ENCODE measurements around the gene POLR3B.
"Not testable (repeated sequence)": the region's sequence is repeated elsewhere in the genome, so short reads cannot be mapped to it uniquely, and the experiment has no call there.

Gene POLR3B

GRCh38 chr12:106381866-106382265, 24.3 kb downstream of the POLR3B start:
- H3K27me3 ChIP-seq (ENCODE audit: control insufficient read depth, insufficient read depth, low read length); H3K4me3 ChIP-seq (ENCODE audit: low read length); H3K9me3 ChIP-seq (ENCODE audit: control insufficient read depth, low read depth, low read length); H3K4me1 ChIP-seq (ENCODE audit: control insufficient read depth, low read depth, low read length); H3K27ac ChIP-seq (ENCODE audit: low read length); H3K9ac ChIP-seq (ENCODE audit: low read length): not testable (repeated sequence)
- H3K36me3 ChIP-seq (ENCODE audit: control insufficient read depth, low read depth, low read length): peaks cover 14% of the 10 kb centered on the region

GRCh38 chr12:106386813-106387535, 29.4 kb downstream of the POLR3B start:
- Histone ChIP-seq H3K4me3 (ENCODE audit: low read length) (no peak overlapping the region), H3K9me3 (ENCODE audit: control insufficient read depth, low read depth, low read length) (no peaks in the 10 kb centered on the region), H3K4me1 (ENCODE audit: control insufficient read depth, low read depth, low read length) (no peaks in the 10 kb centered on the region), H3K9ac (ENCODE audit: low read length) (no peak overlapping the region), H3K27ac (ENCODE audit: low read length) (no peak overlapping the region), H3K27me3 (ENCODE audit: control insufficient read depth, insufficient read depth, low read length) (no peaks in the 10 kb centered on the region), H3K36me3 (ENCODE audit: control insufficient read depth, low read depth, low read length) (no peaks in the 10 kb centered on the region)

GRCh38 chr12:106387848-106388377, 30.4 kb downstream of the POLR3B start:
- Histone ChIP-seq H3K9ac (ENCODE audit: low read length) (no peak overlapping the region), H3K9me3 (ENCODE audit: control insufficient read depth, low read depth, low read length) (no peaks in the 10 kb centered on the region), H3K27me3 (ENCODE audit: control insufficient read depth, insufficient read depth, low read length) (no peaks in the 10 kb centered on the region), H3K4me1 (ENCODE audit: control insufficient read depth, low read depth, low read length) (no peaks in the 10 kb centered on the region), H3K27ac (ENCODE audit: low read length) (no peak overlapping the region), H3K4me3 (ENCODE audit: low read length) (no peak overlapping the region), H3K36me3 (ENCODE audit: control insufficient read depth, low read depth, low read length) (no peaks in the 10 kb centered on the region)

GRCh38 chr12:106389151-106389550, 31.6 kb downstream of the POLR3B start:
- no peak overlapping the region for H3K27ac ChIP-seq (ENCODE audit: low read length)
- H3K9ac ChIP-seq (ENCODE audit: low read length): no peak overlapping the region
- no peaks in the 10 kb centered on the region for H3K9me3 ChIP-seq (ENCODE audit: control insufficient read depth, low read depth, low read length)
- no peaks in the 10 kb centered on the region for H3K36me3 ChIP-seq (ENCODE audit: control insufficient read depth, low read depth, low read length)
- no peaks in the 10 kb centered on the region for H3K27me3 ChIP-seq (ENCODE audit: control insufficient read depth, insufficient read depth, low read length)
- no peaks in the 10 kb centered on the region for H3K4me1 ChIP-seq (ENCODE audit: control insufficient read depth, low read depth, low read length)
- no peak overlapping the region for H3K4me3 ChIP-seq (ENCODE audit: low read length)

- H3K4me3 ChIP-seq (ENCODE audit: low read length): no peak overlapping the region
- no peak overlapping the region for H3K27ac ChIP-seq (ENCODE audit: low read length)
- H3K4me1 ChIP-seq (ENCODE audit: control insufficient read depth, low read depth, low read length): no peaks in the 10 kb centered on the region
- no peaks in the 10 kb centered on the region for H3K27me3 ChIP-seq (ENCODE audit: control insufficient read depth, insufficient read depth, low read length)
- H3K9me3 ChIP-seq (ENCODE audit: control insufficient read depth, low read depth, low read length): peaks cover 5% of the 10 kb centered on the region
- H3K9ac ChIP-seq (ENCODE audit: low read length): no peak overlapping the region
- peaks cover 3% of the 10 kb centered on the region for H3K36me3 ChIP-seq (ENCODE audit: control insufficient read depth, low read depth, low read length)
Measured at GRCh38 chr12:106392759-106393158, 35.2 kb downstream of the POLR3B start.

- Histone ChIP-seq H3K4me1 (ENCODE audit: control insufficient read depth, low read depth, low read length) (no peaks in the 10 kb centered on the region), H3K27me3 (ENCODE audit: control insufficient read depth, insufficient read depth, low read length) (no peaks in the 10 kb centered on the region), H3K36me3 (ENCODE audit: control insufficient read depth, low read depth, low read length) (no peaks in the 10 kb centered on the region), H3K4me3 (ENCODE audit: low read length) (no peak overlapping the region), H3K9ac (ENCODE audit: low read length) (no peak overlapping the region), H3K9me3 (ENCODE audit: control insufficient read depth, low read depth, low read length) (no peaks in the 10 kb centered on the region), H3K27ac (ENCODE audit: low read length) (no peak overlapping the region)
Measured at GRCh38 chr12:106409878-106410277, 52.3 kb downstream of the POLR3B start.

GRCh38 chr12:106412563-106412962, 55.0 kb downstream of the POLR3B start:
- Histone ChIP-seq H3K27me3 (ENCODE audit: control insufficient read depth, insufficient read depth, low read length) (no peaks in the 10 kb centered on the region), H3K36me3 (ENCODE audit: control insufficient read depth, low read depth, low read length) (no peaks in the 10 kb centered on the region), H3K4me3 (ENCODE audit: low read length) (no peak overlapping the region)

GRCh38 chr12:106415134-106415533, 57.6 kb downstream of the POLR3B start:
- Histone ChIP-seq H3K4me3 (ENCODE audit: low read length) (no peak overlapping the region), H3K27me3 (ENCODE audit: control insufficient read depth, insufficient read depth, low read length) (no peaks in the 10 kb centered on the region), H3K9me3 (ENCODE audit: control insufficient read depth, low read depth, low read length) (no peaks in the 10 kb centered on the region), H3K4me1 (ENCODE audit: control insufficient read depth, low read depth, low read length) (peaks cover 5% of the 10 kb centered on the region), H3K9ac (ENCODE audit: low read length) (no peak overlapping the region), H3K27ac (ENCODE audit: low read length) (no peak overlapping the region), H3K36me3 (ENCODE audit: control insufficient read depth, low read depth, low read length) (no peaks in the 10 kb centered on the region)

More at GRCh38 chr12:106412563-106412962, 55.0 kb downstream of the POLR3B start:
- H3K9ac ChIP-seq (ENCODE audit: low read length): no peak overlapping the region
- no peak overlapping the region for H3K27ac ChIP-seq (ENCODE audit: low read length)
- H3K4me1 ChIP-seq (ENCODE audit: control insufficient read depth, low read depth, low read length): no peaks in the 10 kb centered on the region
- no peaks in the 10 kb centered on the region for H3K9me3 ChIP-seq (ENCODE audit: control insufficient read depth, low read depth, low read length)

GRCh38 chr12:106416273-106416672, 58.7 kb downstream of the POLR3B start:
- Histone ChIP-seq H3K36me3 (ENCODE audit: control insufficient read depth, low read depth, low read length) (no peaks in the 10 kb centered on the region), H3K27ac (ENCODE audit: low read length) (no peak overlapping the region), H3K27me3 (ENCODE audit: control insufficient read depth, insufficient read depth, low read length) (no peaks in the 10 kb centered on the region), H3K4me3 (ENCODE audit: low read length) (no peak overlapping the region), H3K9ac (ENCODE audit: low read length) (no peak overlapping the region), H3K4me1 (ENCODE audit: control insufficient read depth, low read depth, low read length) (peaks cover 8% of the 10 kb centered on the region), H3K9me3 (ENCODE audit: control insufficient read depth, low read depth, low read length) (no peaks in the 10 kb centered on the region)

GRCh38 chr12:106417926-106418910, 60.7 kb downstream of the POLR3B start:
- Histone ChIP-seq H3K36me3 (ENCODE audit: control insufficient read depth, low read depth, low read length) (no peaks in the 10 kb centered on the region), H3K27ac (ENCODE audit: low read length) (no peak overlapping the region), H3K27me3 (ENCODE audit: control insufficient read depth, insufficient read depth, low read length) (no peaks in the 10 kb centered on the region), H3K4me3 (ENCODE audit: low read length) (no peak overlapping the region), H3K4me1 (ENCODE audit: control insufficient read depth, low read depth, low read length) (peaks cover 8% of the 10 kb centered on the region), H3K9me3 (ENCODE audit: control insufficient read depth, low read depth, low read length) (no peaks in the 10 kb centered on the region), H3K9ac (ENCODE audit: low read length) (no peak overlapping the region)

- Histone ChIP-seq H3K27ac (ENCODE audit: low read length) (no peak overlapping the region), H3K9ac (ENCODE audit: low read length) (no peak overlapping the region), H3K9me3 (ENCODE audit: control insufficient read depth, low read depth, low read length) (no peaks in the 10 kb centered on the region), H3K27me3 (ENCODE audit: control insufficient read depth, insufficient read depth, low read length) (no peaks in the 10 kb centered on the region), H3K4me1 (ENCODE audit: control insufficient read depth, low read depth, low read length) (peaks cover 8% of the 10 kb centered on the region), H3K4me3 (ENCODE audit: low read length) (no peak overlapping the region), H3K36me3 (ENCODE audit: control insufficient read depth, low read depth, low read length) (no peaks in the 10 kb centered on the region)
Measured at GRCh38 chr12:106418970-106419369, 61.4 kb downstream of the POLR3B start.

Data from iPS-18a (cell line).